Neural progenitor cell (in vitro differentiated cells): ENCODE data around the gene AFF3. TPM values are rescaled to one million over a fixed set of nuclear protein-coding genes. Genes with fewer than 3 reads are reported as not detected.

Source experiments
- DNase-seq: peaks from one replicate; pipeline ENCODE4 v3.0.0-alpha.2; 2016; ENCODE audit warnings: low spot score
- H2AFZ ChIP-seq: fragments of 200-600 bp; sonication (generic); replicated peaks from 2 replicates; pipeline ENCODE4 v1.6.1; 2016; ENCODE audit warnings: antibody characterized with exemption
- H3F3A ChIP-seq: fragments of 200-600 bp; sonication (generic); 2 replicates; pipeline ENCODE4 v1.6.1; 2016; ENCODE audit warnings: antibody characterized with exemption, low read depth
- H3K27ac ChIP-seq: fragments of 200-600 bp; sonication (generic); 2 replicates; pipeline ENCODE4 v1.5.1; 2016; ENCODE audit warnings: mild to moderate bottlenecking
- H3K27me3 ChIP-seq: fragments of 200-600 bp; sonication (generic); 2 replicates; pipeline ENCODE4 v1.6.1; 2016; ENCODE audit warnings: mild to moderate bottlenecking, moderate library complexity
- H3K36me3 ChIP-seq: fragments of 200-600 bp; sonication (generic); 2 replicates; pipeline ENCODE4 v1.5.1; 2016
- H3K4me1 ChIP-seq: fragments of 200-600 bp; sonication (generic); 2 replicates; pipeline ENCODE4 v1.6.1; 2016; ENCODE audit warnings: mixed run types
- H3K4me2 ChIP-seq: fragments of 200-600 bp; sonication (generic); 2 replicates; pipeline ENCODE4 v1.6.1; 2016
- H3K4me3 ChIP-seq: fragments of 200-600 bp; sonication (generic); 2 replicates; pipeline ENCODE4 v1.5.1; 2016
- H3K79me2 ChIP-seq: fragments of 200-600 bp; sonication (generic); 2 replicates; pipeline ENCODE4 v1.6.1; 2016; ENCODE audit warnings: low read depth
- H3K9ac ChIP-seq: fragments of 200-600 bp; sonication (generic); 2 replicates; pipeline ENCODE4 v1.6.1; 2016
- H3K9me3 ChIP-seq: fragments of 200-600 bp; sonication (generic); 2 replicates; pipeline ENCODE4 v1.5.1; 2016; ENCODE audit warnings: low read depth
- H4K20me1 ChIP-seq: fragments of 200-600 bp; sonication (generic); 2 replicates; pipeline ENCODE4 v1.6.1; 2016; ENCODE audit warnings: low read depth
- H3K27ac Mint-ChIP-seq: 3 replicates; pipeline ENCODE4 v1.8.0; 2021; ENCODE audit warnings: mixed read lengths
- H3K27me3 Mint-ChIP-seq: 2 replicates; pipeline ENCODE4 v1.8.0; 2022; ENCODE audit warnings: low read depth, mild to moderate bottlenecking, inconsistent platforms, moderate library complexity, mixed read lengths; ENCODE audit not compliant: insufficient read depth
- H3K36me3 Mint-ChIP-seq: 3 replicates; pipeline ENCODE4 v1.8.0; 2021; ENCODE audit warnings: mixed read lengths
- H3K4me1 Mint-ChIP-seq: 3 replicates; pipeline ENCODE4 v1.8.0; 2021; ENCODE audit warnings: mixed read lengths
- H3K4me3 Mint-ChIP-seq: 3 replicates; pipeline ENCODE4 v1.8.0; 2021; ENCODE audit warnings: mild to moderate bottlenecking, moderate library complexity, mixed read lengths
- H3K9me3 Mint-ChIP-seq: 3 replicates; pipeline ENCODE4 v1.8.0; 2020; ENCODE audit warnings: mixed read lengths
- EZH2 ChIP-seq: fragments of 200-600 bp; sonication (generic); IDR thresholded peaks from 2 replicates; pipeline ENCODE4 v1.6.1; 2017; ENCODE audit warnings: antibody characterized with exemption, mild to moderate bottlenecking, moderate library complexity
- EZH2phosphoT487 ChIP-seq: fragments of 200-600 bp; sonication (generic); IDR thresholded peaks from 2 replicates; pipeline ENCODE4 v1.6.1; 2017; ENCODE audit warnings: antibody characterized with exemption
- total RNA-seq: library from RNA; depleted of rRNA; stranded (reverse); fragments of >200 nt; gene quantifications from 2 replicates; pipeline ENCODE4 v1.2.3, GENCODE V29; 2015; ENCODE audit warnings: low replicate concordance
- TF ChIP-seq, protein P1 (sequence below): fragments of 200-600 bp; sonication (generic); IDR thresholded peaks from 2 replicates; pipeline ENCODE4 v1.5.1; 2017; ENCODE audit warnings: antibody characterized with exemption, mild to moderate bottlenecking

Gene AFF3
- total RNA-seq, 1 donor from 2014 or later, result 0.26 TPM

DNA sequence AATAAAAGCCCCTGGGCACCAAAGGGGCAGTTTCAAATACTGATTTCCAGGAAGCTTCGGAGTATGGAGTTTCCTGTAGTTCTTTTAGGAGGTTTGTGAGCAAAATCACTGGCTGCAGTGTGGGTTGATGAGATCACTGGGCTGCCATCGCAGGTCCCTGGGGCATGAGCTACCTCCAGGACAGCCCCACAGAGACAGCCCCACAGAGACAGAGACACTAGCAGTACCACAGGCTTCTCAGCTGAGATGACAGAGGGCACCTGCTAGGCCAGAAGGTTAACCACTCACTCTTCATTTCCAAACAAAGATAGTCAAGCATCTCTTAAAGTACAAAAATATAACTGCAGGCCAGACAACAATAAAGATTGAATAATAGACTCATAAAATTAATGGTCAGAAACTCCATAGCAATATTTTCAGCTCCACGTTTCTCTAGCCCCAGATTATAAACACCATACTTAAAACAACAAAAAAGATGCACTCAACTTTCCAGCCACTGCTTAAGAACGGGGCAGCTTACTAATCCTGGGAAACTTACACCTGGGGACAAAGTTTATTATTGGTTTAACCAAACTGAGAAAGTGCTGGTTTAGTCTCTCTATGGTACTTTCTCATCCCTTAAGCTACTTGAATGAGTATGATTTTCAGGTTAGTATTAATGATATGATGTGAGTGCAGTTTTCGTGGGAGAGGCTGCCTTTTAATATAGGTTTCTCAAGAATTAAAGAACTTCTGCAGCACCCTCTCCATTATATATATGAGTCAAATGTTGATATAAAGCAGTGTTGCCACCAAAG lies 11.6 kb downstream of the AFF3 start:
- peaks cover 84% of the 10 kb centered on the region for H3K27me3 ChIP-seq
- H3K4me1 Mint-ChIP-seq, result peaks cover 14% of the 10 kb centered on the region
- TF ChIP-seq EZH2, result no peak

DNA sequence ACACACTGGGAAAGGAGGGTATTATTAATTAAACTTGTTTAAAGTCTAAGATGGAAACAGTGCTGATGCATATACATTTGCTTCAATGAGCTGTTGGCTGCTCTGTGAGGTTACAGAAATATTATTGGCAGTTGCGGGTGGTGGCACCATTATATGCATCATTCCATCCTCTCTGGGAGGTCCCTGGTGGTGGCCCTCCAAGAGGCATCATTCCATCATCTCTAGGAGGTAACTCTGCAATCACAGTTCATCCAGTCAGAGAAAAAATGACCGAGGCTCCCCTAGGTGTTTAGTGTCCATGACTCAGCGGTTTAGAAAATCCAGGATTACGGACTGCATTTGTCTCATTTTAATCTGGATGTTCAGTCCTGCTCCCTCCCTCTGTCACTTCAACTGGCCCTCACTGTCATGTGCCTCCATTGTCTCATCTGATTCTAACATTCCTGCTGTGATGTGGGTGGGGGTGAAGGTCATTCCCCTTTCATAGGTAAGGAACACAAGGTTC lies 15.4 kb downstream of the AFF3 start:
- Mint-ChIP-seq H3K4me1 (peaks cover 18% of the 10 kb centered on the region), H3K27me3 (peaks cover 14% of the 10 kb centered on the region), H3K9me3 (peaks cover 9% of the 10 kb centered on the region), H3K36me3 (peaks cover 2% of the 10 kb centered on the region), H3K27ac (no peak overlapping the region), H3K4me3 (no peak overlapping the region)
- H3K79me2 ChIP-seq, result no peaks in the 10 kb centered on the region
- H3K4me2 ChIP-seq, result no peak overlapping the region
- no peaks in the 10 kb centered on the region for H4K20me1 ChIP-seq
- H2AFZ ChIP-seq, result no peak overlapping the region
- peaks cover 92% of the 10 kb centered on the region for H3K27me3 ChIP-seq
- TF ChIP-seq, protein P1, sequence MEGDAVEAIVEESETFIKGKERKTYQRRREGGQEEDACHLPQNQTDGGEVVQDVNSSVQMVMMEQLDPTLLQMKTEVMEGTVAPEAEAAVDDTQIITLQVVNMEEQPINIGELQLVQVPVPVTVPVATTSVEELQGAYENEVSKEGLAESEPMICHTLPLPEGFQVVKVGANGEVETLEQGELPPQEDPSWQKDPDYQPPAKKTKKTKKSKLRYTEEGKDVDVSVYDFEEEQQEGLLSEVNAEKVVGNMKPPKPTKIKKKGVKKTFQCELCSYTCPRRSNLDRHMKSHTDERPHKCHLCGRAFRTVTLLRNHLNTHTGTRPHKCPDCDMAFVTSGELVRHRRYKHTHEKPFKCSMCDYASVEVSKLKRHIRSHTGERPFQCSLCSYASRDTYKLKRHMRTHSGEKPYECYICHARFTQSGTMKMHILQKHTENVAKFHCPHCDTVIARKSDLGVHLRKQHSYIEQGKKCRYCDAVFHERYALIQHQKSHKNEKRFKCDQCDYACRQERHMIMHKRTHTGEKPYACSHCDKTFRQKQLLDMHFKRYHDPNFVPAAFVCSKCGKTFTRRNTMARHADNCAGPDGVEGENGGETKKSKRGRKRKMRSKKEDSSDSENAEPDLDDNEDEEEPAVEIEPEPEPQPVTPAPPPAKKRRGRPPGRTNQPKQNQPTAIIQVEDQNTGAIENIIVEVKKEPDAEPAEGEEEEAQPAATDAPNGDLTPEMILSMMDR, result no peak
- TF ChIP-seq EZH2 (no peak), EZH2phosphoT487 (no peak)
- no peaks in the 10 kb centered on the region for H3K9me3 ChIP-seq
- no peaks in the 10 kb centered on the region for H3K36me3 ChIP-seq
- no peak overlapping the region for H3K9ac ChIP-seq
- H3K27ac ChIP-seq, result no peak overlapping the region
- H3K4me3 ChIP-seq, result no peak overlapping the region
- no peak for DNase-seq
- peaks cover 4% of the 10 kb centered on the region for H3K4me1 ChIP-seq
- no peaks in the 10 kb centered on the region for H3F3A ChIP-seq

More for the DNA sequence above, 11.6 kb downstream of the AFF3 start:
- no peak overlapping the region for H3K4me2 ChIP-seq
- no peak for DNase-seq
- Mint-ChIP-seq H3K4me3 (no peak overlapping the region), H3K27ac (no peak overlapping the region), H3K9me3 (no peaks in the 10 kb centered on the region), H3K27me3 (peaks cover 3% of the 10 kb centered on the region), H3K36me3 (no peaks in the 10 kb centered on the region)
- peaks cover 4% of the 10 kb centered on the region for H3K4me1 ChIP-seq
- no peaks in the 10 kb centered on the region for H4K20me1 ChIP-seq
- no peak overlapping the region for H2AFZ ChIP-seq
- no peak overlapping the region for H3K9ac ChIP-seq
- H3K79me2 ChIP-seq, result no peaks in the 10 kb centered on the region
- H3K4me3 ChIP-seq, result no peak overlapping the region
- no peaks in the 10 kb centered on the region for H3K9me3 ChIP-seq
- no peaks in the 10 kb centered on the region for H3K36me3 ChIP-seq
- H3F3A ChIP-seq, result no peaks in the 10 kb centered on the region
- H3K27ac ChIP-seq, result no peak overlapping the region

DNA sequence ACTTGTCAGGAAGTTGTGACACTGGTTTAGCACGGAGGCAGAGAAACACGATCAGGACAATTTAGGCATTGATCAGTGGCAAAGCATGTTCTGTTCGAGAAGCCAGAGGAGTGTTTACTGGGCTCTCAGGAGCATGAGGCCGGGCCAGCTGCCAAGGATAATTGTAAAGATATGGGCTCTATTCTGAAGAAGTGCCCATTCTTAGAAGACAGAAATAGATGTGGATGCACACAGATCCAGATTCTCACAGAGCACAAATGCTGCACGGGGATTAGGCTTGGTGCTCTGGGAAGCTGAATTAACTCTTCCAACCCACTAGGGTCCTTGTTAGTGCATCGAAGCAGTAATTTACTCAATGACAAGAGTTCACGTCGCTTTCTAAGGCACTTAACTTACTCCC lies 16.2 kb downstream of the AFF3 start:
- Histone ChIP-seq H3K27me3 (peaks cover 92% of the 10 kb centered on the region), H3K27ac (no peak overlapping the region), H3K4me1 (peaks cover 4% of the 10 kb centered on the region), H4K20me1 (no peaks in the 10 kb centered on the region), H3K9ac (no peak overlapping the region), H3K9me3 (no peaks in the 10 kb centered on the region), H3K36me3 (no peaks in the 10 kb centered on the region), H3F3A (no peaks in the 10 kb centered on the region), H3K4me3 (no peak overlapping the region), H2AFZ (no peak overlapping the region), H3K4me2 (no peak overlapping the region), H3K79me2 (no peaks in the 10 kb centered on the region)
- Mint-ChIP-seq H3K27me3 (peaks cover 17% of the 10 kb centered on the region), H3K4me1 (peaks cover 18% of the 10 kb centered on the region), H3K9me3 (peaks cover 9% of the 10 kb centered on the region), H3K36me3 (peaks cover 4% of the 10 kb centered on the region), H3K4me3 (no peak overlapping the region), H3K27ac (no peak overlapping the region)
- no peak for DNase-seq
- TF ChIP-seq EZH2 (no peak), EZH2phosphoT487 (no peak)
- TF ChIP-seq, protein P1, result no peak

- no peak overlapping the region for H3K4me3 ChIP-seq
- H2AFZ ChIP-seq, result no peak overlapping the region
- peaks cover 9% of the 10 kb centered on the region for H3K9me3 Mint-ChIP-seq
- no peak for DNase-seq
- no peaks in the 10 kb centered on the region for H3K9me3 ChIP-seq
- no peaks in the 10 kb centered on the region for H3K79me2 ChIP-seq
- no peak overlapping the region for H3K9ac ChIP-seq
- peaks cover 4% of the 10 kb centered on the region for H3K4me1 ChIP-seq
- H3K27ac Mint-ChIP-seq, result no peak overlapping the region
- H3K36me3 Mint-ChIP-seq, result peaks cover 4% of the 10 kb centered on the region
- peaks cover 18% of the 10 kb centered on the region for H3K4me1 Mint-ChIP-seq
- H3K4me3 Mint-ChIP-seq, result peak overlapping the region; percentile 31
- no peak overlapping the region for H3K4me2 ChIP-seq
- no peaks in the 10 kb centered on the region for H4K20me1 ChIP-seq
- no peaks in the 10 kb centered on the region for H3F3A ChIP-seq
- TF ChIP-seq EZH2 (no peak), EZH2phosphoT487 (no peak)
- TF ChIP-seq, protein P1, result no peak
- peaks cover 21% of the 10 kb centered on the region for H3K27me3 Mint-ChIP-seq
- H3K36me3 ChIP-seq, result no peaks in the 10 kb centered on the region
- no peak overlapping the region for H3K27ac ChIP-seq
- H3K27me3 ChIP-seq, result peaks cover 92% of the 10 kb centered on the region
Observed at GRCh38 chr2:100125626-100126025, 16.8 kb downstream of the AFF3 start.
